ENCODE measurements around the gene TCL1B.

Gene TCL1B

GRCh38 chr14:95698287-95698686 is 12.1 kb downstream of the TCL1B start:
- no peak for DNase-seq (ENCODE audit: low read depth)
- TF ChIP-seq, protein P1, sequence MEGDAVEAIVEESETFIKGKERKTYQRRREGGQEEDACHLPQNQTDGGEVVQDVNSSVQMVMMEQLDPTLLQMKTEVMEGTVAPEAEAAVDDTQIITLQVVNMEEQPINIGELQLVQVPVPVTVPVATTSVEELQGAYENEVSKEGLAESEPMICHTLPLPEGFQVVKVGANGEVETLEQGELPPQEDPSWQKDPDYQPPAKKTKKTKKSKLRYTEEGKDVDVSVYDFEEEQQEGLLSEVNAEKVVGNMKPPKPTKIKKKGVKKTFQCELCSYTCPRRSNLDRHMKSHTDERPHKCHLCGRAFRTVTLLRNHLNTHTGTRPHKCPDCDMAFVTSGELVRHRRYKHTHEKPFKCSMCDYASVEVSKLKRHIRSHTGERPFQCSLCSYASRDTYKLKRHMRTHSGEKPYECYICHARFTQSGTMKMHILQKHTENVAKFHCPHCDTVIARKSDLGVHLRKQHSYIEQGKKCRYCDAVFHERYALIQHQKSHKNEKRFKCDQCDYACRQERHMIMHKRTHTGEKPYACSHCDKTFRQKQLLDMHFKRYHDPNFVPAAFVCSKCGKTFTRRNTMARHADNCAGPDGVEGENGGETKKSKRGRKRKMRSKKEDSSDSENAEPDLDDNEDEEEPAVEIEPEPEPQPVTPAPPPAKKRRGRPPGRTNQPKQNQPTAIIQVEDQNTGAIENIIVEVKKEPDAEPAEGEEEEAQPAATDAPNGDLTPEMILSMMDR (IDR thresholded peaks at IDR 0.05; ENCODE audit: low read depth, low read length, missing control alignments) = no peak
- no peak overlapping the region for H3K4me3 ChIP-seq (ENCODE audit: low read depth, low read length)

GRCh38 chr14:95699412-95699811 is 13.2 kb downstream of the TCL1B start:
- H3K4me3 ChIP-seq (ENCODE audit: low read depth, low read length) = no peak overlapping the region
- TF ChIP-seq, protein P1 (IDR thresholded peaks at IDR 0.05; ENCODE audit: low read depth, low read length, missing control alignments) = no peak
- DNase-seq (ENCODE audit: low read depth) = no peak

- TF ChIP-seq, protein P1 (IDR thresholded peaks at IDR 0.05; ENCODE audit: low read depth, low read length, missing control alignments) = no peak
- no peak overlapping the region for H3K4me3 ChIP-seq (ENCODE audit: low read depth, low read length)
These were observed 14.2 kb downstream of the TCL1B start for GRCh38 chr14:95700221-95700976.

DNA sequence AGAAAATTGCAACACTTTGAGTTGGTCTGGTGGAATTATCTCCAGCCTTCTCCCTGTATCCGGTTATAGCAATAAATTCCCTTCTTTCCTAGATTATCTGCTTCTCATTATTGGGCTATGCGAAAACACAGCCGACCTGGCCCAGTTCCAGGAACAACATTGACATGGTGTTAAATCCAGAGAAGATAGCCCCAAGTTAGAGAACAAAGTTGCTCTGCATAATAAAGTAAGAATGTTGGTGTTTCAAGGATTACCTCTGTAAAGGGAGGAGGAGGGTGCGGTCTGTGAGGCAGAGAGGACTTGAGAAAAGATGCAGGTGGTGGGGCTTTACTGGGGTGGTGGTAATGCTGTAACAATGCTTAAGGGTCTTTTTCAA is 15.6 kb downstream of the TCL1B start:
- H3K4me3 ChIP-seq (ENCODE audit: low read depth, low read length) = no peak overlapping the region
- TF ChIP-seq, protein P1 (IDR thresholded peaks at IDR 0.05; ENCODE audit: low read depth, low read length, missing control alignments) = no peak
- DNase-seq (ENCODE audit: low read depth) = no peak

More at GRCh38 chr14:95700221-95700976, 14.2 kb downstream of the TCL1B start:
- no peak for DNase-seq (ENCODE audit: low read depth)

- TF ChIP-seq, protein P1 (IDR thresholded peaks at IDR 0.05; ENCODE audit: low read depth, low read length, missing control alignments) = no peak
- H3K4me3 ChIP-seq (ENCODE audit: low read depth, low read length) = no peak overlapping the region
- no peak for DNase-seq (ENCODE audit: low read depth)
These were observed 17.1 kb downstream of the TCL1B start for GRCh38 chr14:95703341-95703740.

DNA sequence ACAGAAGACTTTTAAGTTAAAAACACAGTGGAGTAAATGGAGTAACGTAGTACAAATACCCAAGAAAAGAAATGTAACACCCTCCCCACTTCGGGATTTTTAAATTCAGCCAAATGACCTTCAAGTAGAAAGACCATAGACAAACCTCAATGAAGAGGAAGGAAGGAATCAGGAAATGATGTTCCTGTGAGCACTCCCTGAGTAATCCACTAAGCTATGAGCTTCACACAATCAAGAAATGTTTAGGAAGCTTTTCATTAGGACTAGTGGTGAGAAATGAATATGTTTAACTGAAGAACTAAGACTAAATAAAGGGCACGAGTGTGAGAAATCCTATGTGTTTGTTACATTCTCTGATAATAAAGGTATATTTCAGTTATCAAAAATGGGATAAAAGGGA is 17.6 kb downstream of the TCL1B start:
- TF ChIP-seq, protein P1 (IDR thresholded peaks at IDR 0.05; ENCODE audit: low read depth, low read length, missing control alignments) = no peak
- H3K4me3 ChIP-seq (ENCODE audit: low read depth, low read length) = no peak overlapping the region
- DNase-seq (ENCODE audit: low read depth) = no peak

- DNase-seq (ENCODE audit: low read depth) = no peak
- TF ChIP-seq, protein P1 (IDR thresholded peaks at IDR 0.05; ENCODE audit: low read depth, low read length, missing control alignments) = no peak
- no peak overlapping the region for H3K4me3 ChIP-seq (ENCODE audit: low read depth, low read length)
These were observed 19.3 kb downstream of the TCL1B start for GRCh38 chr14:95705518-95705917.
